HT1080 (cell line): ENCODE data around the gene TOM1L2. TPM values are rescaled to one million over a fixed set of nuclear protein-coding genes. Genes with fewer than 3 reads are reported as not detected.
A peak's percentile ranks its signal among the peaks of the same experiment; 100 is the strongest.
"Not testable (repeated sequence)": the region's sequence is repeated elsewhere in the genome, so short reads cannot be mapped to it uniquely, and the experiment has no call there.

Experiments
- DNase-seq: peaks from one replicate; pipeline ENCODE4 v3.0.0-alpha.2; 2015; ENCODE audit warnings: low read depth
- total RNA-seq: library from RNA; depleted of rRNA; stranded (reverse); fragments of >200 nt; shearing (Covaris generic); gene quantifications from 2 replicates; pipeline ENCODE4 v1.2.3, GENCODE V29; 2014

The TOM1L2 gene
- total RNA-seq, 1 experiment from 2014 or later, result 17.5 TPM

GRCh38 chr17:17995887-17996286, 23.7 kb upstream of the TOM1L2 start:
- not testable (repeated sequence) for DNase-seq

GRCh38 chr17:17994271-17995069, 22.3 kb upstream of the TOM1L2 start:
- DNase-seq, result peak; percentile 15

GRCh38 chr17:17993852-17994251, 21.7 kb upstream of the TOM1L2 start:
- no peak for DNase-seq

GRCh38 chr17:17993366-17993765, 21.2 kb upstream of the TOM1L2 start:
- no peak for DNase-seq

GRCh38 chr17:17990282-17990681, 18.1 kb upstream of the TOM1L2 start:
- no peak for DNase-seq

GRCh38 chr17:17989618-17990017, 17.4 kb upstream of the TOM1L2 start:
- no peak for DNase-seq

GRCh38 chr17:17989081-17989480, 16.9 kb upstream of the TOM1L2 start:
- DNase-seq, result no peak

GRCh38 chr17:17988427-17988945, 16.3 kb upstream of the TOM1L2 start:
- DNase-seq, result no peak

GRCh38 chr17:17987901-17988300, 15.7 kb upstream of the TOM1L2 start:
- DNase-seq, result no peak

- DNase-seq, result no peak
Observed at GRCh38 chr17:17987187-17987896, 15.1 kb upstream of the TOM1L2 start.

- peak; percentile 18 for DNase-seq
Observed at GRCh38 chr17:17985555-17985954, 13.4 kb upstream of the TOM1L2 start.

GRCh38 chr17:17985153-17985552, 13.0 kb upstream of the TOM1L2 start:
- DNase-seq, result no peak

GRCh38 chr17:17983776-17984175, 11.6 kb upstream of the TOM1L2 start:
- no peak for DNase-seq

- DNase-seq, result no peak
Observed at GRCh38 chr17:17983376-17983775, 11.2 kb upstream of the TOM1L2 start.

GRCh38 chr17:17982801-17983200, 10.6 kb upstream of the TOM1L2 start:
- DNase-seq, result no peak

- DNase-seq, result no peak
Observed at GRCh38 chr17:17981330-17981729, 9.1 kb upstream of the TOM1L2 start.

- no peak for DNase-seq
Observed at GRCh38 chr17:17979778-17980177, 7.6 kb upstream of the TOM1L2 start.

GRCh38 chr17:17978481-17979424, 6.6 kb upstream of the TOM1L2 start:
- no peak for DNase-seq

- no peak for DNase-seq
Observed at GRCh38 chr17:17976931-17977570, 4.9 kb upstream of the TOM1L2 start.

GRCh38 chr17:17975436-17975835, 3.2 kb upstream of the TOM1L2 start:
- DNase-seq, result no peak

GRCh38 chr17:17972952-17973254, 703 bp upstream of the TOM1L2 start:
- DNase-seq, result no peak
